ENCODE data around the gene HOXB1. TPM values are rescaled to one million over a fixed set of nuclear protein-coding genes. Genes with fewer than 3 reads are reported as not detected.

Gene HOXB1
- total RNA-seq, 1 experiment from 2014 or later, result not detected

DNA sequence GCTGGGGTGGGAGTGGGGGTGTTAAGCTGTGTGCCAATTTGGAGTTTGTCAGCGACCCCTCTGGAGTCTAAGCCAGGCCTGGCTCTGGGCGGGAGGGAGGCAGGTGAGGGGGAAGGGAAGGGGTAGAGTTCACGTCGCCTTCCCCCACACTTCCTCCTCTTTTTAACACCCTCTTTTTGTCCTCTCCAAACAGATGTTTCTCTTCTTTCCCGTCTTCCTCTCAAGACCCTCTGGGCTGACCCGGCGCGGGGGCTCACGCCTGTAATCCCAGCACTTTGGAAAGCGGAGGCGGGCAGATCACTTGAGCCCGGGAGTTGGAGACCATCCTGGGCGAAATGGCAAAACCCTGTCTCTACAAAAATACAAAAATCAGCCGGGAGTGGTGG is 3.3 kb downstream of the HOXB1 start:
- ChIA-PET CTCF (no interaction called here), POLR2A (no interaction called here)
- DNase-seq (ENCODE audit: low read depth, low spot score) (no peak), ATAC-seq (no peak)
- no peak overlapping the region for H3K4me3 ChIP-seq (ENCODE audit: low read depth in 2 of 2, low read length in 2 of 2)
- intact Hi-C loops (cut with micrococcal nuclease; ENCODE audit: unreplicated experiment), result no loop called here
- no peak overlapping the region for H3K27ac ChIP-seq (ENCODE audit: low read length)
- H3K36me3 ChIP-seq (ENCODE audit: control insufficient read depth, insufficient read depth, low read length), result no peaks in the 10 kb centered on the region
- TF ChIP-seq REST (IDR thresholded peaks at IDR 0.05; ENCODE audit: insufficient read depth in 1 of 2, low read depth in 2 of 2, low read length in 1 of 2) (no peak), TCF7L2 (IDR thresholded peaks at IDR 0.05; ENCODE audit: low read depth, low read length) (no peak), POLR2AphosphoS5 (IDR thresholded peaks at IDR 0.05; ENCODE audit: low read depth, low read length) (no peak), SIN3A (IDR thresholded peaks at IDR 0.05; ENCODE audit: borderline replicate concordance, insufficient read depth, low read depth, low read length) (no peak)
- TF ChIP-seq, protein P1, sequence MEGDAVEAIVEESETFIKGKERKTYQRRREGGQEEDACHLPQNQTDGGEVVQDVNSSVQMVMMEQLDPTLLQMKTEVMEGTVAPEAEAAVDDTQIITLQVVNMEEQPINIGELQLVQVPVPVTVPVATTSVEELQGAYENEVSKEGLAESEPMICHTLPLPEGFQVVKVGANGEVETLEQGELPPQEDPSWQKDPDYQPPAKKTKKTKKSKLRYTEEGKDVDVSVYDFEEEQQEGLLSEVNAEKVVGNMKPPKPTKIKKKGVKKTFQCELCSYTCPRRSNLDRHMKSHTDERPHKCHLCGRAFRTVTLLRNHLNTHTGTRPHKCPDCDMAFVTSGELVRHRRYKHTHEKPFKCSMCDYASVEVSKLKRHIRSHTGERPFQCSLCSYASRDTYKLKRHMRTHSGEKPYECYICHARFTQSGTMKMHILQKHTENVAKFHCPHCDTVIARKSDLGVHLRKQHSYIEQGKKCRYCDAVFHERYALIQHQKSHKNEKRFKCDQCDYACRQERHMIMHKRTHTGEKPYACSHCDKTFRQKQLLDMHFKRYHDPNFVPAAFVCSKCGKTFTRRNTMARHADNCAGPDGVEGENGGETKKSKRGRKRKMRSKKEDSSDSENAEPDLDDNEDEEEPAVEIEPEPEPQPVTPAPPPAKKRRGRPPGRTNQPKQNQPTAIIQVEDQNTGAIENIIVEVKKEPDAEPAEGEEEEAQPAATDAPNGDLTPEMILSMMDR (IDR thresholded peaks at IDR 0.05), result no peak
- H3K9me3 ChIP-seq (ENCODE audit: control insufficient read depth, insufficient read depth, low read depth, low read length), result no peaks in the 10 kb centered on the region
- H3K27me3 ChIP-seq (ENCODE audit: control insufficient read depth, insufficient read depth, low read length), result no peaks in the 10 kb centered on the region
- BruUV-seq (replicated peaks), result no TSS peak
- in situ Hi-C loops (cut with HindIII; ENCODE audit: low pct_unique_long_range_greater_than_20kb, low sequenced_read_pairs), result no loop called here
- H3K4me1 ChIP-seq (ENCODE audit: control insufficient read depth, insufficient read depth, low read length), result peaks cover 3% of the 10 kb centered on the region; the same call in 1 of the 2 replicates

GRCh38 chr17:48526608-48527546 is 3.9 kb downstream of the HOXB1 start:
- peaks cover 9% of the 10 kb centered on the region; the same call in 1 of the 2 replicates for H3K4me1 ChIP-seq (ENCODE audit: control insufficient read depth, insufficient read depth, low read length)
- H3K36me3 ChIP-seq (ENCODE audit: control insufficient read depth, insufficient read depth, low read length), result no peaks in the 10 kb centered on the region
- intact Hi-C loops (cut with micrococcal nuclease; ENCODE audit: unreplicated experiment), result no loop called here
- H3K27me3 ChIP-seq (ENCODE audit: control insufficient read depth, insufficient read depth, low read length), result no peaks in the 10 kb centered on the region
- H3K4me3 ChIP-seq (ENCODE audit: low read depth in 2 of 2, low read length in 2 of 2), result no peak overlapping the region
- in situ Hi-C loops (cut with HindIII; ENCODE audit: low pct_unique_long_range_greater_than_20kb, low sequenced_read_pairs), result no loop called here
- H3K27ac ChIP-seq (ENCODE audit: low read length), result no peak overlapping the region
- DNase-seq (ENCODE audit: low read depth, low spot score) (no peak), ATAC-seq (no peak)
- no peaks in the 10 kb centered on the region for H3K9me3 ChIP-seq (ENCODE audit: control insufficient read depth, insufficient read depth, low read depth, low read length)
- ChIA-PET CTCF (no interaction called here), POLR2A (no interaction called here)
- BruUV-seq (replicated peaks), result no TSS peak
- TF ChIP-seq SIN3A (IDR thresholded peaks at IDR 0.05; ENCODE audit: borderline replicate concordance, insufficient read depth, low read depth, low read length), result no peak
- no peak for TF ChIP-seq TCF7L2 (IDR thresholded peaks at IDR 0.05; ENCODE audit: low read depth, low read length)
- no peak for TF ChIP-seq POLR2AphosphoS5 (IDR thresholded peaks at IDR 0.05; ENCODE audit: low read depth, low read length)
- TF ChIP-seq REST (IDR thresholded peaks at IDR 0.05; ENCODE audit: insufficient read depth in 1 of 2, low read depth in 2 of 2, low read length in 1 of 2), result no peak
- TF ChIP-seq, protein P1 (IDR thresholded peaks at IDR 0.05), result no peak
